GM21360 (cell line): ENCODE measurements around the gene ST8SIA2.

Experiments used
- ATAC-seq: cut with Tn5 transposase; IDR thresholded peaks from one replicate; pipeline ENCODE4 v1.9.1; 2021; ENCODE audit warnings: mild to moderate bottlenecking, moderate library complexity; ENCODE audit not compliant: unreplicated experiment

Gene ST8SIA2

GRCh38 chr15:92393071-92393979, at the start of gene ST8SIA2:
ST8SIA2 (plus strand) TSS chr15:92393881; CDS start chr15:92394065, 184 bp downstream.
- no peak for ATAC-seq

GRCh38 chr15:92343924-92344643, 49.6 kb upstream of the ST8SIA2 start:
- ATAC-seq: no peak

GRCh38 chr15:92346063-92346462, 47.6 kb upstream of the ST8SIA2 start:
- no peak for ATAC-seq

- ATAC-seq: no peak
Observed at GRCh38 chr15:92355307-92355706, 38.4 kb upstream of the ST8SIA2 start.

- ATAC-seq: no peak
Observed at GRCh38 chr15:92361321-92362000, 32.2 kb upstream of the ST8SIA2 start.

GRCh38 chr15:92362001-92362350, 31.7 kb upstream of the ST8SIA2 start:
- no peak for ATAC-seq

GRCh38 chr15:92365084-92365483, 28.6 kb upstream of the ST8SIA2 start:
- ATAC-seq: no peak

GRCh38 chr15:92365906-92366305, 27.8 kb upstream of the ST8SIA2 start:
- no peak for ATAC-seq

GRCh38 chr15:92366381-92366780, 27.3 kb upstream of the ST8SIA2 start:
- no peak for ATAC-seq

GRCh38 chr15:92375057-92375456, 18.6 kb upstream of the ST8SIA2 start:
- ATAC-seq: no peak

GRCh38 chr15:92376109-92376508, 17.6 kb upstream of the ST8SIA2 start:
- no peak for ATAC-seq

GRCh38 chr15:92377083-92377789, 16.4 kb upstream of the ST8SIA2 start:
- no peak for ATAC-seq

- ATAC-seq: peak; percentile 59
Observed at GRCh38 chr15:92383519-92384324, 10.0 kb upstream of the ST8SIA2 start.

GRCh38 chr15:92384381-92384780, 9.3 kb upstream of the ST8SIA2 start:
- no peak for ATAC-seq

GRCh38 chr15:92385096-92385495, 8.6 kb upstream of the ST8SIA2 start:
- no peak for ATAC-seq

GRCh38 chr15:92391640-92392039, 2.0 kb upstream of the ST8SIA2 start:
- ATAC-seq: no peak

GRCh38 chr15:92392462-92392861, 1.2 kb upstream of the ST8SIA2 start:
- ATAC-seq: no peak

- no peak for ATAC-seq
Observed at GRCh38 chr15:92393980-92394308, 263 bp downstream of the ST8SIA2 start.

GRCh38 chr15:92394309-92395097, 822 bp downstream of the ST8SIA2 start:
- no peak for ATAC-seq
